Liver (tissue), 3 donors: ENCODE measurements around the gene CHD5.

Experiments
- CTCF ChIP-seq: fragments of 150-350 bp; IDR thresholded peaks from 2 replicates; pipeline ENCODE4 v1.5.1; 2017; ENCODE audit warnings: improper control_type of control experiment, low read depth, low read length; ENCODE audit not compliant: missing input control
- HNF4G ChIP-seq: IDR thresholded peaks from 2 replicates; pipeline ENCODE4 v1.6.1; 2016; ENCODE audit warnings: antibody characterized with exemption
- NR2F2 ChIP-seq: IDR thresholded peaks from 2 replicates; pipeline ENCODE4 v1.6.1; 2016; ENCODE audit warnings: antibody characterized with exemption
- RAD21 ChIP-seq, 2 donors: IDR thresholded peaks; 2 replicates each; pipeline ENCODE4 v1.6.1; 2016; ENCODE audit warnings: antibody characterized with exemption in 2 of 2, mild to moderate bottlenecking in 2 of 2
- TAF1 ChIP-seq: conservative IDR thresholded peaks from 2 replicates; pipeline ENCODE4 v1.6.1; 2016; ENCODE audit warnings: antibody characterized with exemption, mild to moderate bottlenecking
- ZBTB33 ChIP-seq: IDR thresholded peaks from 2 replicates; pipeline ENCODE4 v1.6.1; 2016; ENCODE audit warnings: antibody characterized with exemption
- donor health status: healthy.
- donor health status: healthy.

GRCh38 chr1:6102532-6102845 is 77.6 kb downstream of the CHD5 start:
- TF ChIP-seq CTCF (no peak), RAD21 (IDR thresholded peaks at IDR 0.05) (no peak), NR2F2 (no peak), ZBTB33 (no peak), HNF4G (no peak), TAF1 (no peak)
